Nephron progenitor cell (in vitro differentiated cells): Measurements from ENCODE around the gene TBC1D20.

Source experiments
- DNase-seq: peaks from one replicate; pipeline ENCODE4 v3.0.0; 2021
- H3K27ac Mint-ChIP-seq: 2 replicates; pipeline ENCODE4 v1.8.0; 2021; ENCODE audit warnings: mild to moderate bottlenecking, moderate library complexity, mixed read lengths
- H3K27me3 Mint-ChIP-seq: 2 replicates; pipeline ENCODE4 v1.8.0; 2021; ENCODE audit warnings: mild to moderate bottlenecking, low read depth, mixed read lengths; ENCODE audit not compliant: poor library complexity
- H3K36me3 Mint-ChIP-seq: 2 replicates; pipeline ENCODE4 v1.8.0; 2021; ENCODE audit warnings: low read depth, mixed read lengths
- H3K4me1 Mint-ChIP-seq: 2 replicates; pipeline ENCODE4 v1.8.0; 2021; ENCODE audit warnings: mixed read lengths
- H3K4me3 Mint-ChIP-seq: 2 replicates; pipeline ENCODE4 v1.8.0; 2021; ENCODE audit warnings: mild to moderate bottlenecking, moderate library complexity, mixed read lengths
- H3K9me3 Mint-ChIP-seq: 2 replicates; pipeline ENCODE4 v1.8.0; 2021; ENCODE audit warnings: mild to moderate bottlenecking, moderate library complexity, mixed read lengths
- CTCF ChIP-seq: fragments of 200-600 bp; sonication (generic); IDR thresholded peaks from 2 replicates; pipeline ENCODE4 v1.5.0; 2021; ENCODE audit warnings: antibody characterized with exemption

The TBC1D20 gene

GRCh38 chr20:444117-444516, 18.2 kb downstream of the TBC1D20 start:
- H3K36me3 Mint-ChIP-seq = peaks cover 68% of the 10 kb centered on the region
- H3K4me3 Mint-ChIP-seq = no peak overlapping the region
- peaks cover 9% of the 10 kb centered on the region for H3K4me1 Mint-ChIP-seq
- TF ChIP-seq CTCF = no peak
- H3K27me3 Mint-ChIP-seq = no peaks in the 10 kb centered on the region
- no peaks in the 10 kb centered on the region for H3K9me3 Mint-ChIP-seq
- no peak for DNase-seq
- H3K27ac Mint-ChIP-seq = no peak overlapping the region

- peaks cover 75% of the 10 kb centered on the region for H3K36me3 Mint-ChIP-seq
- DNase-seq = no peak
- no peak overlapping the region for H3K4me3 Mint-ChIP-seq
- peaks cover 9% of the 10 kb centered on the region for H3K4me1 Mint-ChIP-seq
- no peaks in the 10 kb centered on the region for H3K27me3 Mint-ChIP-seq
- TF ChIP-seq CTCF = no peak
- H3K9me3 Mint-ChIP-seq = no peaks in the 10 kb centered on the region
- H3K27ac Mint-ChIP-seq = peak overlapping the region; percentile 83
Observed at GRCh38 chr20:443223-443775, 19.0 kb downstream of the TBC1D20 start.

GRCh38 chr20:440636-441035, 21.7 kb downstream of the TBC1D20 start:
- Mint-ChIP-seq H3K4me3 (no peak overlapping the region), H3K27ac (no peak overlapping the region), H3K27me3 (no peaks in the 10 kb centered on the region), H3K36me3 (peaks cover 85% of the 10 kb centered on the region), H3K9me3 (no peaks in the 10 kb centered on the region), H3K4me1 (peaks cover 9% of the 10 kb centered on the region)
- DNase-seq = no peak
- no peak for TF ChIP-seq CTCF

GRCh38 chr20:440148-440547, 22.2 kb downstream of the TBC1D20 start:
- H3K36me3 Mint-ChIP-seq = peaks cover 87% of the 10 kb centered on the region
- no peak for DNase-seq
- no peak for TF ChIP-seq CTCF
- no peaks in the 10 kb centered on the region for H3K27me3 Mint-ChIP-seq
- no peak overlapping the region for H3K27ac Mint-ChIP-seq
- peaks cover 7% of the 10 kb centered on the region for H3K4me1 Mint-ChIP-seq
- H3K4me3 Mint-ChIP-seq = no peak overlapping the region
- H3K9me3 Mint-ChIP-seq = no peaks in the 10 kb centered on the region

- peaks cover 76% of the 10 kb centered on the region for H3K36me3 Mint-ChIP-seq
- H3K27me3 Mint-ChIP-seq = no peaks in the 10 kb centered on the region
- no peaks in the 10 kb centered on the region for H3K9me3 Mint-ChIP-seq
- TF ChIP-seq CTCF = no peak
- H3K4me3 Mint-ChIP-seq = no peak overlapping the region
- H3K4me1 Mint-ChIP-seq = peaks cover 7% of the 10 kb centered on the region
- DNase-seq = no peak
- no peak overlapping the region for H3K27ac Mint-ChIP-seq
Observed at GRCh38 chr20:438571-439469, 23.5 kb downstream of the TBC1D20 start.
